HG02642 (cell line): ENCODE measurements around the gene ZNF711.
A peak's percentile ranks its signal among the peaks of the same experiment; 100 is the strongest.
"Not testable (repeated sequence)": the region's sequence is repeated elsewhere in the genome, so short reads cannot be mapped to it uniquely, and the experiment has no call there.

Experiments used
- ATAC-seq: cut with Tn5 transposase; IDR thresholded peaks from one replicate; pipeline ENCODE4 v1.9.1; 2021; ENCODE audit warnings: mild to moderate bottlenecking; ENCODE audit not compliant: unreplicated experiment, poor library complexity

The ZNF711 gene

DNA sequence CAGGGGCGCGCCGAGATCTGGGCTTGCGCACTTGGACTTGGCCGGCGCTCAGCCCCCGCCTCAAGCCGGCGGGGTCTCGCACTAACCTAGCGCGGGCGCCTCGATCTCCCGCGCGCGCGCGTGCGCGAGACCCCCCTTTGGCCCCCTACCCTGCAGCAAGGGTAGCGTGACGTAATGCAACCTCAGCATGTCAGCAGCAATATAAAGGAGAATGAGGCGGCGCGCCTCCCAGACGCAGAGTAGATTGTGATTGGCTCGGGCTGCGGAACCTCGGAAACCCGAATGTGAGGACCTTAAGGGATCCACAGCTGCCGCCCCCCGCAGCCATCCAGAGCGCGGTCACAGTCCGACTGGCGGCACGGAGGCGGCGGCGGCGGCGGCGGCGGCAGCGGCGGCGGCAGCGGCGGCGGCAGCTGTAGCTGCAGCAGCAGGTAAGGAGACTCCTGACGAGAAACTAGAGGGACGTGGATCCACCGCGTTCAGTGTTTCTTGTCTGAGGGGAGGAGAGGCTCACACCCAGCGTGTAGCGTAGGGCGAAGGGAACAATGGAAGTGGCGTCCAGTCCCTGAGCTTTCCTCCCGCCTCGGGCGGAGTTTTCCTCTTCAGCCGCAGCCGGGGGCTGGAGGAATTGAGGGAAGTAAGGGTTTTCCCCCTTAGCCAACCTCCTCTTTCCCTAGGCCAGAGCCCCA, at the start of gene ZNF711, which contains the start of gene SATL1:
Gene ZNF711, plus strand, starts transcription at position 231 of the 689 bp plus-strand sequence. CDS start 3,582 bp downstream, outside the sequence.
Gene SATL1, minus strand, starts transcription at position 19 of the 689 bp plus-strand sequence. CDS start 134,811 bp downstream, outside the sequence.
- peak; percentile 74 for ATAC-seq

- no peak for ATAC-seq
Observed at GRCh38 chrX:85196319-85196718, 47.5 kb upstream of the ZNF711 start.

- no peak for ATAC-seq
Observed at GRCh38 chrX:85203461-85203970, 40.3 kb upstream of the ZNF711 start.

GRCh38 chrX:85213792-85214530, 29.8 kb upstream of the ZNF711 start:
- ATAC-seq, result no peak

- ATAC-seq, result no peak
Observed at GRCh38 chrX:85215946-85216345, 27.8 kb upstream of the ZNF711 start.

- no peak for ATAC-seq
Observed at GRCh38 chrX:85221361-85221760, 22.4 kb upstream of the ZNF711 start.

DNA sequence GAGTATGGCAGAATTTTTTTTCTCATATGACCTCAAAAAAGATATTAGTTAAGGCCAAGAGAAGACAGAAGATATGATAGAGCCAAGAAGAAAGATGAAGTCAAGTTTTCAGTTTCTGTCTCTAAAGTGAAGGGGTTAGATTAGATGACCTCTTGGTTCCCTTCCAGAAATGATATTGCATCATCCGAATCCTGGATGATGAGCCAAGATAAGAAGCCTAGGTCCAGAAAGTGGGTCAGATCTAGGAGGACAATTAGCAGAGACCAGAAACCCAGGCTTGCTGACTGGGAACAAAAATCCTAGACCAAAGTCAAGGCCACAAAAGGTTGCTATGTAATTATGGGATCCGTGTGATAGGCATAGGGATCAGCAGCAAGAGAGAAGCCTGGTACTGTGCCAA, 20.4 kb upstream of the ZNF711 start:
- ATAC-seq, result no peak

DNA sequence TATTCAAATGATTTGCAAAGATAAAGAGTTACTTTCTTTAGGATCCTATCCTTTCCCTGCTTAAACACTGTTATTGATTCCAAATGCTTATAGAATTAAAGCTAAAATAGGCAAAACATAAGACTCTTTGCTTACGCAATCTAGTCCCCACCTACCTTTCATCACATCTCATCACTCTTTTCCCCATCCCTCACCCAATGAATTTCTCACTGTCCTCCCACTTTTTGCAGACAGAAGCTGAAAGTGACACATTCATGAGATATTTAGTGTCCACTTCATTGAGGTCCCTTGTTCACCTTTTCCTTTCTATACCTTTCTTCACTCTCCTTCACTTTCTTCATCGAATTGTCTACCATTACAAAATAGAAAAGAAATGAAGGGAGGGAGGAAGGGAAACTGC, 636 bp upstream of the ZNF711 start:
- no peak for ATAC-seq

GRCh38 chrX:85244450-85245211, 840 bp downstream of the ZNF711 start:
- peak; percentile 48 for ATAC-seq

DNA sequence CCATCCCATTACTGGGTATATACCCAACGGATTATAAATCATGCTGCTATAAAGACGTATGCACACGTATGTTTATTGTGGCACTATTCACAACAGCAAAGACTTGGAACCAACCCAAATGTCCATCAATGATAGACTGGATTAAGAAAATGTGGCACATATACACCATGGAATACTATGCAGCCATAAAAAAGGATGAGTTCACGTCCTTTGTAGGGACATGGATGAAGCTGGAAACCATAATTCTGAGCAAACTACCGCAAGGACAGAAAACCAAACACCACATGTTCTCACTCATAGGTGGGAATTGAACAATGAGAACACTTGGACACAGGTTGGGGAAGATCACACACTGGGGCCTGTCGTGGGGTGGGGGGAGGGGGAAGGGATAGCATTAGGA, 41.5 kb downstream of the ZNF711 start:
- ATAC-seq, result not testable (repeated sequence)

DNA sequence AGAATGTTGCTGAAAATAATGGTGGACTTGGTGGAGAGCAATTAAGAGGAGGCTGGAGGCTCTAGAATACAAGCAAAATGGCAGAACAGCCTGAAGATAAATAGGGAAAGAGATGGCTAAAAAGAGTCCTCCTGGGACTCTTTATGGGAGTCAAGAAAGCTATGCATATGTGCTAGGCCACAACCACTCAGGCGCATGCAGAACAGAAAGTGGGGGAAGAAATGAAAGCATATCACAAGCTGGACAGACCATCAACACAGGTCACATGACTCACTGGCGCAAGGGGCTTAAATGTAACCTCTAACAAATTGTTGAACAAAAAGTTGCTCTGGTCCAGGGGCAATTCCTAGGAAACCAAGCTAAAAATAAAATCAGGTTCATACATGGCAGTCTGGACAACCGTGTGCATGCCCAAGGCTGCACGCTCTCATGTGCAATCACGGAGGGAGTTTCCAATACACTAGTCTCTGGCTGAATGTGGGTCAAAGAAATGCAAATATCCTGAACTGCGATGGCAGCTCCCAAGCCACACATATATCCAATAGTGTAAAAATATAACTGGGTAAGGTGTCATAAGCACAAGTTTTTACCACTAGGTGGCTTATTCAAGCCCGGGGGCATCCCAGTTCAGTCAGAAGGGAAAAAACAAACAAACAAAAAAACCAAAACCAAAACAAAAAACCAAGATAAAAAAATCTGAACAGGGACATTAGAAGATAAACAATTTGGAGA, 45.4 kb downstream of the ZNF711 start:
- ATAC-seq, result no peak

- no peak for ATAC-seq
Observed at GRCh38 chrX:85303544-85303943, 59.8 kb downstream of the ZNF711 start.

DNA sequence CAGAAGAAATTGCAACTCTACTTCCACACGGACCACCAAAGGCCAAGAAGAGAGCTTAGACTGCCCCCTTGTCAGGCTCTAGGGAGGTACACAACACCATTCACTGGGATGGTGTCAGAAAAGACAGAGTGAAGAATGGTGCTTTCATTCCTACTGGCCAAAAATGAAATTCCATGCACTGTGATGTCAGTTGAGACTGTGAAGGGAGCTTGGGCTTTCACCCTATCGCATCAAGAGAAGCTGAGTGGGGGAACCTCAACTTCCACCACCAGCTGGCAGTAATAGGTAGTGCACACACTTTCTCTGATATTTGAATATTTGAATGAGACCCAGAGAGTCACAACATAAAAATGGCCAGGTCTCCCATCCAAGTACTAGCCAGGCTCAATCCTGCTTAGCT, 65.9 kb downstream of the ZNF711 start:
- ATAC-seq, result no peak

DNA sequence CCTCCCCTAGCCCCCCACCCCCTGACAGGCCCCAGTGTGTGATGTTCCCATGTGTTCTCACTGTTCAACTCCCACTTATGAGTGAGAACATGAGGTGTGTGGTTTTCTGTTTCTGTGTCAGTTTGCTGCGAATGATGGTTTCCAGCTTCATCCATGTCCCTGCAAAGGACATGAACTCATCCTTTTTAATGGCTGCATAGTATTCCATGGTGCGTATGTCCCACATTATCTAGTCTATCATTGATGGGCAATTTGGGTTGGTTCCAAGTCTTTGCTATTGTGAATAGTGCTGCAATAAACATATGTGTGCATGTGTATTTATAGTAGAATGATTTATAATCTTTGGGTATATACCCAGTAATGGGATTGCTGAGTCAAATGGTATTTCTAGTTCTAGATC, 67.6 kb downstream of the ZNF711 start:
- ATAC-seq, result not testable (repeated sequence)
